ENCODE data around the gene MRPS6. TPM values are rescaled to one million over a fixed set of nuclear protein-coding genes. Genes with fewer than 3 reads are reported as not detected.

The MRPS6 gene
- total and polyA plus RNA-seq, 2 experiments from 2014 or later, result 54.9 to 201 TPM

GRCh38 chr21:34072145-34073031 is 990 bp upstream of the MRPS6 start:
- no peaks in the 10 kb centered on the region for H3K36me3 ChIP-seq (replicated peaks; ENCODE audit: insufficient read depth, low read depth)
- no peaks in the 10 kb centered on the region for H3K9me2 ChIP-seq (replicated peaks; ENCODE audit: insufficient read depth)
- H2AFZ ChIP-seq, result peak overlapping the region; percentile 86
- H3K4me1 ChIP-seq (ENCODE audit: insufficient read depth), result peaks cover 21% of the 10 kb centered on the region
- H3K27ac ChIP-seq, result peak overlapping the region; percentile 72
- no peak for DNase-seq (ENCODE audit: low spot score)
- no peak for TF ChIP-seq EZH2phosphoT487 (IDR thresholded peaks at IDR 0.05; ENCODE audit: low read depth, severe bottlenecking, unreplicated experiment)
- H3K9me3 ChIP-seq (ENCODE audit: low read depth), result no peaks in the 10 kb centered on the region
- peak overlapping the region; percentile 38 for H3K4me3 ChIP-seq
- H3K27me3 ChIP-seq, result no peaks in the 10 kb centered on the region
- H3K79me2 ChIP-seq, result peaks cover 34% of the 10 kb centered on the region
- H3K4me2 ChIP-seq, result peak overlapping the region; percentile 92
- 52% methylated on average over 32 of the region's 32 CpGs for WGBS (ENCODE audit: low lambda C conversion rate, missing lambda C conversion rate)
- peaks cover 32% of the 10 kb centered on the region for H4K20me1 ChIP-seq (ENCODE audit: insufficient read depth, poor library complexity, severe bottlenecking)

- Histone ChIP-seq H4K20me1 (ENCODE audit: insufficient read depth, poor library complexity, severe bottlenecking) (peaks cover 40% of the 10 kb centered on the region), H3K4me3 (peak overlapping the region; percentile 98), H3K27ac (peak overlapping the region; percentile 98), H3K27me3 (no peaks in the 10 kb centered on the region), H3K4me1 (ENCODE audit: insufficient read depth) (peaks cover 23% of the 10 kb centered on the region), H3K9me2 (replicated peaks; ENCODE audit: insufficient read depth) (no peaks in the 10 kb centered on the region), H3K36me3 (replicated peaks; ENCODE audit: insufficient read depth, low read depth) (no peaks in the 10 kb centered on the region), H3K9me3 (ENCODE audit: low read depth) (no peaks in the 10 kb centered on the region), H2AFZ (no peak overlapping the region), H3K4me2 (peak overlapping the region; percentile 88), H3K79me2 (peaks cover 48% of the 10 kb centered on the region)
- WGBS (ENCODE audit: low lambda C conversion rate, missing lambda C conversion rate), result 1% methylated on average over 22 of the region's 95 CpGs
- TF ChIP-seq EZH2 (IDR thresholded peaks at IDR 0.05; ENCODE audit: borderline replicate concordance), result no peak
- TF ChIP-seq EZH2phosphoT487 (IDR thresholded peaks at IDR 0.05; ENCODE audit: low read depth, severe bottlenecking, unreplicated experiment), result no peak
- DNase-seq (ENCODE audit: low spot score), result peak; percentile 74
Observed at GRCh38 chr21:34073749-34074282, 438 bp downstream of the MRPS6 start.

GRCh38 chr21:34074283-34075090 is 1.1 kb downstream of the MRPS6 start:
- peak overlapping the region; percentile 69 for H3K4me3 ChIP-seq
- no peaks in the 10 kb centered on the region for H3K36me3 ChIP-seq (replicated peaks; ENCODE audit: insufficient read depth, low read depth)
- H3K4me1 ChIP-seq (ENCODE audit: insufficient read depth), result peaks cover 23% of the 10 kb centered on the region
- H3K9me3 ChIP-seq (ENCODE audit: low read depth), result no peaks in the 10 kb centered on the region
- no peaks in the 10 kb centered on the region for H3K9me2 ChIP-seq (replicated peaks; ENCODE audit: insufficient read depth)
- H3K27me3 ChIP-seq, result no peaks in the 10 kb centered on the region
- 4% methylated on average over 32 of the region's 32 CpGs for WGBS (ENCODE audit: low lambda C conversion rate, missing lambda C conversion rate)
- H3K79me2 ChIP-seq, result peaks cover 55% of the 10 kb centered on the region
- peaks cover 40% of the 10 kb centered on the region for H4K20me1 ChIP-seq (ENCODE audit: insufficient read depth, poor library complexity, severe bottlenecking)
- TF ChIP-seq EZH2phosphoT487 (IDR thresholded peaks at IDR 0.05; ENCODE audit: low read depth, severe bottlenecking, unreplicated experiment) (no peak), CTCF (IDR thresholded peaks at IDR 0.05; ENCODE audit: poor library complexity) (no peak), EZH2 (IDR thresholded peaks at IDR 0.05; ENCODE audit: borderline replicate concordance) (no peak)
- peak overlapping the region; percentile 88 for H3K4me2 ChIP-seq
- no peak overlapping the region for H2AFZ ChIP-seq
- peak overlapping the region; percentile 92 for H3K27ac ChIP-seq
- DNase-seq (ENCODE audit: low spot score), result peak; percentile 27

- no peak for TF ChIP-seq EZH2phosphoT487 (IDR thresholded peaks at IDR 0.05; ENCODE audit: low read depth, severe bottlenecking, unreplicated experiment)
- TF ChIP-seq CTCF (IDR thresholded peaks at IDR 0.05; ENCODE audit: poor library complexity), result no peak
- no peak for TF ChIP-seq EZH2 (IDR thresholded peaks at IDR 0.05; ENCODE audit: borderline replicate concordance)
- Histone ChIP-seq H3K4me3 (peak overlapping the region; percentile 69), H3K4me2 (peak overlapping the region; percentile 88), H3K36me3 (replicated peaks; ENCODE audit: insufficient read depth, low read depth) (no peaks in the 10 kb centered on the region), H3K27me3 (no peaks in the 10 kb centered on the region), H3K27ac (peak overlapping the region; percentile 92), H3K4me1 (ENCODE audit: insufficient read depth) (peaks cover 23% of the 10 kb centered on the region), H3K9me3 (ENCODE audit: low read depth) (no peaks in the 10 kb centered on the region), H2AFZ (no peak overlapping the region), H3K79me2 (peaks cover 60% of the 10 kb centered on the region), H3K9me2 (replicated peaks; ENCODE audit: insufficient read depth) (no peaks in the 10 kb centered on the region), H4K20me1 (ENCODE audit: insufficient read depth, poor library complexity, severe bottlenecking) (peaks cover 42% of the 10 kb centered on the region)
- WGBS (ENCODE audit: low lambda C conversion rate, missing lambda C conversion rate), result 16% methylated on average over 2 of the region's 2 CpGs
- no peak for DNase-seq (ENCODE audit: low spot score)
Observed at GRCh38 chr21:34075091-34075425, 1.7 kb downstream of the MRPS6 start.

All from hepatocyte (in vitro differentiated cells).